GM19193 (cell line): ENCODE results near the gene CNTNAP4.

ENCODE experiments used
- POLR2A ChIP-seq: IDR thresholded peaks from 4 replicates; pipeline ENCODE4 v1.6.1; 2011; ENCODE audit not compliant: insufficient read depth, insufficient read length; ENCODE audit errors: extremely low read depth

The CNTNAP4 gene

DNA sequence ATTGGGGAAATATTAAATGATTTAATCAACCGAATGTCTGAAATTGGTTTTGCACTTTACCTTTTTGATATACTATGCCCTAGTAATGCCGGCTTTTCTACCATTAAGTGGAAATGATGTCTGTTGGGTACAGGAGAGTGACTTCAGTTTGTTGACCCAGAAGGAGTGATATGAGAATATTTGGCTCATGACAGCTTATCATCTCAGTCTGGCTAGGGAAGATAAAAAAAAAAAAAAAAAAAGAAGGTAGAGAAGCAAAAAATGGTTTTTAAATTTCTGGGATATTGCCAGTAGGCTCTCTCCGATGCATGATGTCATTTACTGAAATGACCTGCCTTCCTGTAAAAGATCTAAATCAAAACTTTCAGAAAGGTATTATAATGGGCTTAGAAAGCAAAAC, 69.0 kb downstream of the CNTNAP4 start:
- no peak for TF ChIP-seq POLR2A

DNA sequence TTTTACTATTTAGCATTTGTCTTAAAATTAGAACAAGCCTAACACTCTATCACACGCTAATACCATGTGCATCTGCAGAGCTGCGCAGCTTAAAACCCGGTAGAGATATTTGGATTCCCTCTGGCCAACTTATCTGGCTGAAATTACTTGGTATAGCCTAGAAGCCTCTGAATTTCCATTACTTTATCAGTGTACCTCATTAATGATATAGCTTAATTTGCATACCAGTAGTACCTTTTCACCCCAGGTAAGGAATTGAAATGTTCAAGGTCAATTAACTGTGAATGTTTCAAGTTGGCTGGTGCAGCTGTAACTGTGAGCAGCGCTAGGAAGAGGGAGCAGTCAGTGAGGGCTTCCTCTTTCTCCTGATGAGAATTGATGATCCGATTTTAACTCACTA, 74.2 kb downstream of the CNTNAP4 start:
- no peak for TF ChIP-seq POLR2A

DNA sequence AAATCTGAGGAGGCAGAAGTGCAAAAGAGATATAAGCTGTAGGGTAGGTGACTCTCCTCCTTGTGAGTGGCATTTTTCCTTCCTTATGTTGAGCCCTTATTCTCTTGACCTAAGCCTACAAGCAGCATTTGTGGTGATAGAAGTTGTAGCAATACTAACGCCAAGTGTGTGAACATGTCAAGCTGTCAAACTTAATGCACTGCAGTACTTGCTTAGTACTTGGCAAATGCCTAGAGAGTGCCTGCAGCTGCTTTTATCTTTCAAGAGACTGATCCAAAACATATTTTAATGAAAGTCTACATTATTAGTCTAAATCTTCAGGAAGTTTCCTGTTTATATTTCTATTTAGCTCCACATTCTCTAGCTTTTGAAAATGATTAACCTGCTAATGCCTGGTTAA, 83.2 kb downstream of the CNTNAP4 start:
- no peak for TF ChIP-seq POLR2A

DNA sequence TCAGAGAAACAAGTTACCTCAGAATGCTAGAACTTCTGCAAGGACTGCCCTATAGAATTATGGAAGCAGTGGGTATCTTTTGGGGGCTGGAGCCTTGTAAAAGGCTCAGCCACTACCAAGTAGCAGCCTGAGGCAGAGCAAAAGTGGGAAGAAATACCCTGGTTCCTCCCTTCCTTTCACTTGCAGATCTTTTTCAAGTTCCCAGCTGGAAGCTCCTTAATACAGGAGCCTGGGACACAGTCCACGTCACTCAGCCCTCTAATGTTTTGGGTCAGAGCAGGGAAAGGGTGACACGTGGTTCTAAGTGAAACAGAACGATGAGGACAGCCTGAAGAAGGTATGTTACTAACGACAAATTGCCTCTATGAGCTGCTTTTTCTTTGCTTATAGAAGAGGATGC, 93.1 kb downstream of the CNTNAP4 start:
- TF ChIP-seq POLR2A: no peak

DNA sequence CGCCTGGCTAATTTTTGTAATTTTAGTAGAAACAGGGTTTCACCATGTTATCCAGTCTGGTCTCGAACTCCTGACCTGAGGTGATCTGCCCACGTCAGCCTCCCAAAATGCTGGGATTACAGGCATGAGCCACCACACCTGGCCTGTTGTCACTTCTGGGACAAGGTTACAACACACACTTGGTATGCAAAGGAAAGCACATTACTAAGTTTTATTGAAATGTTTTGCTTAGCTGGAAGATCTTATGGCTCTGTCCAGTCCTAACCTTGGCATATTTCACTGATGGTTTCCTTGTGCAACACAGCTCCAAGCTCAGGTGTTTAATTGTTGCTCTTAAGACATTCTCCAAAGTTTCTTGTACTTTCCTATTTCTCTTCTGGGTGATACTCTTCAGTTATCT, 94.2 kb downstream of the CNTNAP4 start:
- TF ChIP-seq POLR2A: no peak

DNA sequence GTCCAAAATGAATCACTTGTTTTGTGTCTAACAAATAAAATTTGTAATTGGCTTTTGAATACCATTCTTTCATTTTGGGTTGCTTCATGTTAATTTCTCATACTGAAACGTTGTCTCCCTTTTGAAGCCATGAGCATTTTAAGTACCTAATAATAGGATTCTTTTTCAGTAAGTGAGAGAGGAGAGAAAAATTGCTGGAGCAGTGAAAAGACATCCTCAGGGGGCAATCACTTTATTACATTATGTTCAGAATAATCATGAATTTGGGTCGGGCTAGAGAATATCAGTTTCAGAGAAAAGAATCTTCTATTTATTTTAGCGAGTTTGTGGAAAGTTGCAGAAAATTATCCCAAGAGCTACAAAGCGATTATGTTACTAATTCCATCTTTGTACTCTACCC, 96.8 kb downstream of the CNTNAP4 start:
- TF ChIP-seq POLR2A: no peak

DNA sequence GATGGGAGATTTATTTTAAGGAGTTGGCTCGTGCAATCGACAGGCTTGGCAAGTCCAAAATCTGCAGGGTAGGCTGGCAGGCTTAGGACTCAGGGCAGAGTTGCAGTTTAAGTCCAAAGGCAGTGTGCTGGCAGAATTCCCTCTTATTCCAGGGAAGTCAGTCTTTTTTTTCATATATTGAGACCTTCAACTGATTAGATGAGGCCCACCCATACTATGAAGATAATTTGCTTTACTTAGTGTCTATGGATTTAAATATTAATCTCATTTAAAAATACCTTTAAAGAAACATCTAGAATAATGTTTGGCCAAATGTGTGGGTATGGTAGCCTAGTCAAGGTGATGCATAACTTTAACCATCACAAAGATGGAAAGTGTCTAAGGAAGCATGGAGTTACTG, 99.8 kb downstream of the CNTNAP4 start:
- no peak for TF ChIP-seq POLR2A

DNA sequence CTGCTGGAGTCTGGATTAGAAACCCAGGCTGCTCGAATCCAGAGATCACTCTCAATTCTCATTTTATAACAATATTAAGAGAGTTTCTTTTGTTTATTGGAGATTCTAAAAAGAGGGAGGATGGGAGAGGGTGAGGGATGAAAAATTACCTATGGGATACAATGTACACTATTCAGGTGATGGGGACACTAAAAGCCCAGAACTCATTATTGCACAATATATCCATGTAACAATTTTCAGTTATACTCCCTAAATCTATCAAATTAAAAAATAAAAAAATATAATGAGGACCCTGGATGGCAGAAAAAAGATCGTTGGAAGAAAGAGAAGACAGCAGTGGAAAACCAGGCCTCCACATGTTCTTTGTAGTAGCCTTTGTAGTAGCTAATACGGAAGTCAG, 100.8 kb downstream of the CNTNAP4 start:
- no peak for TF ChIP-seq POLR2A

DNA sequence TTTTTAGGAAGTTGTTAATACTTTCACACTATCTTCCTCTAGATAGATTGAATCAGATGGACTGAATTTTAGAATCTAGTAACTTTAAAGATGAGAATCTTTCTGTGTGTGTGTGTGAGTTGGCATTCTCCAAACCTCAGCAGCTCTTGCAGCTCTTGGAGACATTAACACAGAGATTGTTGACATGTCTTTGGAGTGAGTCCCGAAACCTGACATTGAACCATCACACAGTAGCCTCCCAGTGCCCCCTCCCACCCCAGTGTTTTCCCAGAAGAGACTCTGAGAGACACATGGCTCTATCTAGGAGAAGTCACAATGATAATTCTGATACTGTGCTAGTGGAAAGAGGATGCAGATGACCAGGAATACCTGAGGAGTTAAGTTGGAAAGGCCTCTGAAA, 103.9 kb downstream of the CNTNAP4 start:
- TF ChIP-seq POLR2A: no peak

DNA sequence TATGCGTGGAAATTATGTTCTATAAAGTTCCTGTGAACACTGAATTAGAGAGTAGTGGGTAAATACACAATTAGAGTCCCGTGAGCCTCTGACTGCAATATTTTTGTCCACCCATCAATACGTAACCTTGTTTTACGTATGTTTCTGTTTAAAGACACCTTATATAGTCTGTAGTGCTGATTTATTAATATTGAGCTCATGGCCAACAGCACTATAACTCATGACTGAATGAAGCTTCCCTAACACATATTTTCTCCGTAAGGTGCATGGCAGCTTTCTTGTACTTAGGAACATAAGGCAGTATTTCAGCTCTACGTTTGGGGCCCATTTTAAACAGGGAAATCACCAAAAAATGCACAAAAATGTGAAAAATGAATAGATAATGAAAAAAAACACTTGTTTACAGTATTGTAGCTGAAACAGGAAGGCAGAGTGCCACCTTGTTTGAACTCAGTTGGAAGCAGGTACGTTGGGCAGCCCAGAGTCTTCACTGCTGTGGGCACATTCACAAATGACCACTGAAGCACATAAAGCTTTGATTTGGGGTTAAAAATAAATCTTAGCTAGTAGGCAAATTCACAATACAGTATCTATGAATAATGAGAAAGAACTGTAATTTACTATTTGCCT, 108.5 kb downstream of the CNTNAP4 start:
- TF ChIP-seq POLR2A: no peak

DNA sequence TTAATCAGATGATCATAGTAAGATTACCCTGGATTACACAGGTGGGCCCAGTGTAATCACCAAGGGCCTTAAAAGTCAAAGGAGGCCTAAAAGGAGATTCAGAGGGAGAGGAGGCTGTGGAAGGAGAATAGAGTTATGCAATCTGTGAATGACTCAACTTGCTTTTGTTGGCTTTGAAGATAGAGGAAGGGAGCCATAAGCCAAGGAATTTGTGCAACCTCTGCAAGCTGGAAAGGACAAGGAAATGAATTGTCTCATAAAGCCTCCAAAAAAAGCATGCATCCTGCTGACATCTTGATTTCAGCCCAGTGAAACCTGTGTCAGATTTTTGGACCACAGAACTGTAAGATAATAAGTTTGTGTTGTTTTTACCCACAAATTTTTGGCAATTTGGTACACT, 109.6 kb downstream of the CNTNAP4 start:
- TF ChIP-seq POLR2A: no peak

DNA sequence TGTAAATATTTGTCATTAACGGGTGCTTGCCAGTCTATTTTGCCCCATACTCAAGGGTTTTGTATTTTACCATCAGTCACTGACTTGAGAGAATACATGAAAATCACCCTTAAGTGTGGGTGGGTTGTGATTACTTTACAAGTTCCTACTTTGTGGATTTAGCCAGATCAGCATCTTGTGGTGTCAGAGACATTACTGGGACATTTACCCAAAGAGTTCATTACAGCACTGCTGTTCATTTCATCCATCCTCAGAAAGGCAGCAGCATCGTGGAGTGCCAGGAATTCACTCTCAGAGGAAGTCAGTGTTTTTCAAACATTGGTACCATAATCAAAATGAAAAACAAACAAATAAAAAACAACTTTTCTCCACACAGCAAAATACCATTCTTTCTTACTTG, 110.8 kb downstream of the CNTNAP4 start:
- TF ChIP-seq POLR2A: no peak

DNA sequence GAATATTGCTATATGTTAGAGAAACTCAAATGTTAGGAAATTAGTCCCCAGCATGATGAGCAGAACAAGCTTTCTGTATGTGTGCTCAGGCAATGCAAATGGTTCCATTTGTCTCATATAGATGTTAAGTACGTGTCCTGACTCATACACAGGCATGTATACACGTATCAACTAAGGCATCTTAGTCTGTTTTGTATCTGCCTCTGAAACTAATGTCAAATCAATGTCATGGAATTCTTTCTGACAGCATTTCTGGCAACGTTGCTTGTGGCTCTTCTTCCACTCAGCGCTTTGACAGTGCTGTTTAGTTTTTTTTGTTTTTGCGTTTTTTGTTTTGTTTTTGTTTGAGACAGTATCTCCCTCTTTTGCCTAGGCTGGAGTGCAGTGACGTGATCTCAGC, 111.9 kb downstream of the CNTNAP4 start:
- TF ChIP-seq POLR2A: no peak

DNA sequence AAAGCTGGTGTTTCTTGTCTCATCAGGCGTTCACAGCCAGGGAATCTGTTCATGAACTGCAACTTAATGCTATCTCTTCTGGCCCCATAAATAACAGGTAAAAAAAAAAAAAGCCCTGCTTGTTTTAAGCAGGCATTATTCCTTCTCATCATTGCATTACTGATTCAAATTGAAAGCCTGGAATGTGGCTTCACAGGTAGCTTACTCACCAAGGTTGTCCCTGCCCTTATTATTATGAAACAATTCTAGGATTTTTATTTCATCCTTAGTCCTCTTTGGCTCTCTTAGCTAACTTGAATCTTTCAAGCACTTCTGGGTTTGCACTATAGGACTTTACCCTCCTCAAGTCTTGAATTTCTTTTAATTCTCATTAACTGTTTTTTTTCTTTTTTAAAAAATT, 113.3 kb downstream of the CNTNAP4 start:
- no peak for TF ChIP-seq POLR2A

DNA sequence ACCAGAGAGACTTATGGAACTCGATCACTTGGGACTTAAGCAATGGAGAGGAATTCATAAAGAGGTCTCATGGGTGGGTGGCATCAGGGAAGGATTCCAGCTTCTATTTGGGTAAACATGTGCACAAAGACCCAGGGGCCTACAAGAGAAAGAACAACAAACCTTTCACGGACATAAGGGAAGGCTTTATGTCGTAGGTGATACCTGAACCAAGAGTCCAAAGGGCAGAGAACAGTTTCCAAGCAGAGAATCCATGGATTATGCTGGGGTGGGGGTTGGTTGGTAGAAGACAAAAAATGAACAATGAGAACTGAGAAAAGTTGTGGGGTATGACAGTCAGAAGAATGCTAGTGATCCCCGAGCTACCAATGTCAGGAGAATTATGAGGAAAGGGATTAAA, 119.8 kb downstream of the CNTNAP4 start:
- no peak for TF ChIP-seq POLR2A

DNA sequence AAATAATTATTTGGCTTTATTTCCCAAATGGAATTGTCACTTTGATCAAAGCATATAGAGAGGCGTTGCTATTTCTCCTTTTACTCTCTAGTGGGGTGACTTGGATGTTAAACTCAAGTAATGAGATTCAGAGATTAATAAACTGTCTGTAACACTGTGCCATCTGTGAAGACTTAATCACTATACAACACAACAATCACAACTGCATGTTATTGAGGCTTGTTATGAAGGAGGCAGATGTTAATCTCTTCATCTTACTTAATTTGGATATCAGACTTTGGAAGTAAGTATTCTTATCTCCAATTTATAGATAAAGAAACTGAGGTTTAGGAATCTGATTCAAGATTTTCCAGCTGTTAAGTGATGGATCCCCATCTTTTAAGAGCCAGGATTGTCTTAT, 132.5 kb downstream of the CNTNAP4 start:
- no peak for TF ChIP-seq POLR2A

DNA sequence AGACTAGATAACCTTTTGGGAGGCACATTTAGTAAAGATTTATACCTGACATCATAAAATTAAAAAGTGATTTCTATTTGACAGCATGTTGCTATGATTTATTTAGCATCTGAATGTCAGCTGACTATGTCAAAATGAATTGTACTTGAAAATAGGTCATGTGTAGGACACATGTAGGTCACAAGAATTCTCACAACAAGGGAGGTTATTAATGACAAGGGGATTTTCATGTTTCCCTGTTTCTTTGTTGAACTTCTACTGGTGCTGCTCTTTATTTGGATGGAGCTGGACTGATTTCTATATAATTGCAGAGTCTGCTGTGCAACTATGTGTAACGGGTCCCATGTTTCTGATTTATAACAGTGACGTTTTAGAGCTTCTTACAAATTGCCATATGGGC, 144.4 kb downstream of the CNTNAP4 start:
- no peak for TF ChIP-seq POLR2A
